HG03135 (cell line): ENCODE results near the gene TIGD3.

Experiments used
- ATAC-seq: cut with Tn5 transposase; IDR thresholded peaks from one replicate; pipeline ENCODE4 v1.9.1; 2021; ENCODE audit warnings: mild to moderate bottlenecking, moderate library complexity; ENCODE audit not compliant: unreplicated experiment

Gene TIGD3

DNA sequence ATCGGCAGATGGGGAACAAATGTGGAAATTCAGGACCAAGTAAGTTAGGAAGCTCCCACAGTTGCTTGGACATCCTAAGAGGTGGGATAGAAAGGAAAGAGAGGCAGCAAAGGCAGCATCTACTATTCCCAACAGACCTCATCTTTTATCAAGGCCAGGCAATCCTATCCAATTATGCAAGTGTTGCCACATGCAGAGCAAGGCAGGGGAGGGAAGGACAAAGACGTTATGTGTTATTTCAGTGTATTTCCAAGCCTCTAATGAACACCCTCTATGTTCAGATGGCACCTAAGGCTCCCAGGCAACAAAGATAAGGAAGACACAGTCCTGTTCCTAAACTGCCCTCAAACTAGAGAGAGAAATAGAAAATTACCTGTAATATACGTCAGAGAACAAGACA, 9.2 kb downstream of the TIGD3 start:
- ATAC-seq = no peak

DNA sequence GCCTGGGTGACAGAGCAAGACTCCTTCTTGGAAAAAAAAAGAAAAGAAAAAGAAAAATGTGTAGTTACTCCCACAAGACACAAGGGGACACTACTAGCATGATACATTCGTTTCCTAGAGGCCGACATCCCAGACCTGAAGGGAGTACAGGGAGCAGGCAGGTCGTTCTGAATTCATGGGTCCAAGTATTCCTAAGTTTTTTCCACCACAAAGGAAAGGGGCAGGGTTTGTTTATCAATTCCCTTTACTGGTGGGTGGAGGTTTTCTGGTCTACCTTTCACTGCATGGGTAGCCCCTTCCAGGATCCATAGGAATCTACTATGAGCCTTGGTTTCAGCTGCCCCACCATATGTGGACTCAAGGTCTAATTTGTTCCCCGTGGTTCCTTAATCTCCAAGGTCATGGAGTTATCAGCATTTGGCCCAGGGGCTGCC, 11.8 kb downstream of the TIGD3 start:
- no peak for ATAC-seq

DNA sequence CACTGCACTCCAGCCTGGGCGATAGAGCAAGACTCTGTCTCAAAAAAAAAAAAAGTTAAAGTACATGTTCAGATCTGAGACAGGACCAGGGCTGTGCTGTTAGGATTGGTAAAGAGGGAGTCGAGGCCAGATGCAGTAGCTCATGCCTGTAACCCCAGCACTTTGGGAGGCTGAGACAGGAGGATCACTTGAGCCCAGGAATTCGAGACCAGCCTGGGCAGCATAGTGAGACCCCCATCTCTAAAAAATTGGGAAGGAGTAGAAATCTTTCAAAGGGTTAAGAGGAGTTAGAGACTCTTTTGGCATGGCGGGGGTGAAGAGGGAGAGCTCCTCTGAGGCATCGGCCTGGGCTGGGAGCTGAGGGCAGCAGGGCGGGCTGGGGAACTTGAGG, 16.1 kb downstream of the TIGD3 start:
- ATAC-seq = no peak

DNA sequence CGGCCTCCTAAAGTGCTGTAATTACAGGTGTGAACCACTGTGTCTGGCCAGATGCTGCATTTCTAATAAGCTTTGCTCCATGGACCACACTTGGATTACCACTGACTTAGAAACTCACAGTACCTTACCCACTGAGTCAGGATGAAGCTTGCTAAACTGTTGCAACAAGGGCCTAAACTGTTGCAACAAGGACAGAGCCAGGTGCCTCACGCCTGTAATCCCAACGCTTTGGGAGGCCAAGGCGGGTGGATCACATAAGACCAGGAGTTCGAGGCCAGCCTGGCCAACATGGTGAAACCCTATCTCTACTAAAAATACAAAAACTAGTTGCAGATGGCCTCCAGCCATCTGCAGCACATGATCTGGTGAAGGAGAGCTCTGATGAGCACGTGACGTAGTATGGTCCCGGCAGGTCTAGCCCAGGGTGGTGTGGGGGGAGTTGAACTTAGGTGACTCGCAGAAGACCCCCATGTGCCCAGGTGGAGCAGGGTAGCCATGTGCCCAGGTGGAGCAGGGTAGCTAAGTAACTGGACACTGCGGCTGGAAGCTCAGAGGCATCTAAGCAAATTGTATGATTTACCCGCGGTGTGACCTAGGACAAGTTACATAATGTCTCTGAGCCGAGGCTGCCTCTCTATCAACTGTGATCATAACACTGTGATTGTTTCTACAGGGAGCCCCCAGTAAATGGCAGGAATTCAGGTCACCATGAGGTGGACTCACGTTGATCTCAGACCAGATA, 19.5 kb downstream of the TIGD3 start:
- ATAC-seq = no peak

DNA sequence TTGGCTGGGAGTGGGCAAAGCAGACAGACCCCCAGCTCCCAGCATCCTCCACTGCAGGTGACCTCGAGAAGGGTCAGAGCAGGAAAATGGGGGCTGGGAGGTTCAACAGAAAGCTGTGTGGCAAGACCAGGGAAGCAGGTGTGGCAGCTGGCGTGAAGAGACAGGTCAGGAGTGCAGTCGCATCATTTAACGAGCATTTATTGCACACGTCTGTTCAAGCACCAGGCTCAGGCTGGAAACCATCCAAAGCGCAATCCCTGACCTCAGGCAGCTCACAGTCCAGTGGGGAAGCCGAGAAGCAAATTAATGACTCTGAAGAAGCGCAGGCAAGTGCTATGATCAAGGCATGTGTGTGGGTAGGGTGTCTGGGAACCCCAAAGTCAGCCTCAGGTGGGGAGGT, 20.5 kb downstream of the TIGD3 start:
- ATAC-seq = no peak

DNA sequence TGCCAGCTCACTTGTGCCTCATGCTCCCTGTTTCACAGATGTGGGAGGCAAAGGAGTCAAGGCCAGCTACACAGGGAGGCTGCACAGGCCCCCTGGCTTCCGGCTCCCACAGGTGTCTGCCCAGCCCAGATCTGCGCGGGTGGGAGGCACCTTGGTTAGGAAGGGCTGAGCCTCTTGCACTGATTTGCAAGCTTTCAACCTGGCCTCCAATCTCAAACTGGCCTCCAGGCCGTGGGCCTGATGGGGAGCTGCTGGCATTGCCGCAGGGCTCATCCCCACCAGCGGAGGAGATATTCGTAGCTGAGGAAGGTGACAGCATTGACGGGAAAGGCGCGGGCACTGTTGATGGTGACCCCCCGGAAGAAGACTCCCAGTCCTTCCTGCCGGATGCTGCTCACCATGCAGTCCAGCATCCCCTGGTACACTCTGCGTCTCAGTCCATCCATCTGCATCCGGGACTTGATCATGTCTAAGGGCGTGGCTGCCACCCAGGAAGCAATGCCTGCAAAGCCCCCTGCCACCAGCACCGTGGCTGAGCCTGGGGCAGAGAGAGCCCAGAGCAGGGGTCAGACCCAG, 21.7 kb downstream of the TIGD3 start:
- ATAC-seq = no peak

DNA sequence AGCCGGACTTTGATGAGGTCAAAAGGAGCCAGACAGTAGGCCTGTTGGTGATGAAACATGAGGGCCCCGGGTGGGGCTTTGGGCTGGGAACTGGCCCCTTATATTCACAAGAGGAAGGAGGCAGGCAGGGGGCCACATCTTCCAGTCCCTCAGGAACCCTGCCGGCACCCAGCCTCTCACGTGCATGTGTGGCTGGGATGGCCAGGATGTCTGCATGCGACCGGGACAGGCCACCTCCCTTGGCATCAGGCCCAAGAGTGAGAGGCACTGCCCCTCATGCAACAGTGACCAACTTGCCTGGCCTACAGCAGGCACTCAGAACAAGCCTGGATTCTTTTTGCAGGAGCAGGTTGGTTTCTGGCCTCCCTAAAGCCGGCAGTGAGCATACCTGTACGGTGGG, 22.5 kb downstream of the TIGD3 start:
- no peak for ATAC-seq

DNA sequence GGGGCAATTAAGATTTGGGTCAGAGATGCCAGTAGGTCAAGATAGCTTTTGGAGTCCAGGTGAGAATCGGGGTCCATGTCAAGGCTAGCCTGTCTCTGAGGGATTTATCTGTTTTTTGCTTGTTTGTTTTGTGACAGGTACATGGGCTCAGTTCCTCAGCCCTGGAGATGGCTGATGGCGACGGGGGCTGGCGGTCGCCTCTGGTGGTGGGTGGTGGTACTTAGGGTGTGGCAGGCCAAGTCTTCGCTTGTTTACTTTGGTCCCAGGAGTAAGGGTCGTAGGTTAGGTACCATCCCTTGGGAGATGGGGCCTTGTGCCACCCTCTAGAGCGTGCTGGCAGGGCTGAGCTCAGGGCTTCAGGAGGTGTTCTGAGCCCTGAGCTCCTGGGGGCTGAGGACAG, 23.2 kb downstream of the TIGD3 start:
- ATAC-seq = no peak

DNA sequence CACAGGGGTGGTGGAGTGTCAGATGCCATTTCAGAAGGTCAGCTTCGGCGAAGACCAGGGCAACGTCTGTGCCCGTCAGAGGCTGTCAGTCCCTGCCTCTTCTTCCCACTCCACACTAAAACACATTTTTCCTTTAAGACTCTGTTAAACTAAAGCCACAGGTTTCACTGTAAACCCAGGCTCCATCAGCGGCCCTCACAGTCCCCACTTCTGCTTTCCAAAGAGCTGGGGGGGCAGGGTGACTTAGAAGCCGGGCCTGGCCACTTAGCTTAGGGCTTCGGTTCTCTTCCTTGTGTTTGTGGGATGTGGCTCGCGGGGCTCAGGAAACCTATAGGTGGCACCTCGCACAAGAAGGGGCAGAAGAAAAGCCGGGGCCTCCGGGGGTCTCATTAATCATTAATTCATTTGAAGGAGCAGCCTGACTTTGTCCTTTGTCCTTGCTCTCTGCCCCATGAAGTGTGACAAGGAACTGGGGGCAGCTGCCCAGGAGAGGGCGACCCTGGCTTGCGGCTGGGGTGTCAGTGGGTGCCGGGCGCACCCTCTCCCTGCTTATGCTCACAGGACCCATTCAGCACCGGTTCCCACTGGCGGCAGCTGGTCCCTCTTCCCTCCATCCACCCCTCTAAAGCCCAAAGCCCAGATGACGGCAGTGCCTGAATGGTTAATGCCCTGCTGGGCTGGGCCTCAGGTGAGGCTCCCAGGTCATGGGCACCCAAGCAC, 23.8 kb downstream of the TIGD3 start:
- no peak for ATAC-seq

DNA sequence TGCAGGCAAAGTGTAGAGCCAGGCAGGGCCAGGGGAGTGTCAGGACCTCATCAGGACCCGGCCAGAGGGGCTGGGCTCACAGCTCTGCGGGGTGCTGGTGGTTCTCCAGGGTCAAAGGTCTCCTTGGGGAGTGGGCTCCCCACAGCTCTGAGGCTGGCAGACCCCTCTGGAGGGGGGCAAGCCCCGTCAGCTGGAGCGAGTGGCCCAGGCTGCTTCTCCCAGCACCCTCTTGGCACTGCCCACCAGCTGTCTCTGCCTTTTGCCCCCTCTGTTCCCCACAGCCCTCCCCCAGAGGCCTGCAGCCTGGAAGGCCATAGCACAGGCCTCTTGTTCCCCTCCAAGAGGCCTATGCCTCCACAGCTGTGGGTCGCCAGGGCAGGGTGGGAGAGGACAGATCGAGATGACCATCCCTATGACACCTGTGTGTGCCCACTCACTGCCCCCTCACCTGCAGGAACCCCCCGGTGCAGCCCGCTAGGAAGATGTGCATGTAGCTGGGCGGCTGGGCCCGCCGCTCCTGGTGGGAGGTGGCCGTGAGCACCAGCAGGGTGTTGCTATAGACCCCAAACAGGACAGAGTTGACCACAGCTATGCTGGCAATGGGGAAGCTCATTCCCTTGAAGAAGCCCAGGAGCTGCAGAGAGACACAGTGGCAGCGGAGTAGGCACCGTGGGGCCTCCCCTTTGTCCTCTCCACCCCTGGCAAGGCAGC, 24.5 kb downstream of the TIGD3 start:
- ATAC-seq = no peak

DNA sequence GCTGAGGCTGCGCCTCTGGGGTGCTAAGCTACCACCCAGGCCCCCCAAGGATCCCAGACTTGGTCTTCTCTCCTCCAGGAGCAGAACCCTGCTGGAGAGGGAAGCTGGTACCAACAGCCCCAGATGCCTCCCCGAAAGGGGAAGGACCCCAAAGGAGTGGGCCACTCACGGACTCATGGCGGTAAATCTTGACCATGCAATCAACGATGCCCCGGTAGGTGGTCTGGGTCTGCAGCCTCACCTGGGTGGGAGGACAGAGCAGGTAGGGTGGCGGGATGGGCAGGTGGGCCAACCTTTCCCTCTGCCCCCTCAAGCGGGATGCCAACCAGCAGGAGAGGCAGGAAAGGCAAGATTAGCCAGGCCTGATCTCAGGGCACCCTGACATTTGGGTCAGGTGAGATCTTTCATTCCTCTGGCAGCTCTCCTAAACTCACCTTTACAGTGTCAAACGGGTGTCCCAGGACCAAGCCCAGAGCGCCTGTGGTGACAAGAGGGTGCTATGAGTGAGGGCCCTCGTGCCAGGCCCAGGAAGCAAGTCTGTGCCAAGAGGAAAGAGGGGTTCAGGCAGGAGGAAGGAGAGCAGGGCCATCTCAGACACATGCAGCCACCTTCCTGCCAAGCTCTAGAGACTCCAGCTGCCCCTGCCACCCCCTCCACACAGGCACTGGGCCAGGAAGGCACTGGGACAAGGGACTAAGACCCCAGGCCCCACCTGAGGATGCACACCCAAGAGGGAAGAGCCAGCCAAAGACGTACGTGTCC, 25.3 kb downstream of the TIGD3 start:
- ATAC-seq = no peak

DNA sequence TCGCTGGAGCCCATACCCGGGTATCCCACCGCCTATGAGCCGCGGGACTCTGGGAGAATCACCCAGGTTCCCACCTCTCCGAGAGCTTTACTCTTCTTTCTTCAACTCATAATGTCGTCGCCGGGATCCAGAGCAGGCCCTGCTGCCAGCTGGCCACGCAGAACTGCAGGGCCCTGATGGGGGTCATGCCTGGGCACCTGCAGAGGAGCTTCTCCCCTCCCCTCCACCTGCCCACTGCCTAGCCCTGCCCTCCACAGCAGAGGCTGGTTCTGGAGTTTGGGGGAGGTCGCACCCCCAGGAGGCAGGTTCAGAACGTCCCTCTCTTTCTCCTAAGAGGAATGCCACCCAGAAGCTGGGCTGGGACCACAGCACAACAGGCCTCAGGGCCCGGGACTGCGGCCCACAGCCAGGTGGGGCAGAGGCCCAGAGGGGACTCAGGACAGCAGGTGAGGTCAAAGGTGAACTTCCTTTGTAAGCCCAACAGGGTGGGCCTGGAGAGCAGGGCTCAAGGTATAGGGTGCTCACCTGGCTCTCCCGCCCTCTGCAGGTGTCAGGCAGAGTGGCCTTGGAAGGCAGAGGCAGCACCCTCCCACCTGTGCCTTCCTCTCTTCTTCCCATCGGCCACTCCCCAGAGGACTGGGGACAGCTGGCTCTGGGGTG, 26.0 kb downstream of the TIGD3 start:
- no peak for ATAC-seq

DNA sequence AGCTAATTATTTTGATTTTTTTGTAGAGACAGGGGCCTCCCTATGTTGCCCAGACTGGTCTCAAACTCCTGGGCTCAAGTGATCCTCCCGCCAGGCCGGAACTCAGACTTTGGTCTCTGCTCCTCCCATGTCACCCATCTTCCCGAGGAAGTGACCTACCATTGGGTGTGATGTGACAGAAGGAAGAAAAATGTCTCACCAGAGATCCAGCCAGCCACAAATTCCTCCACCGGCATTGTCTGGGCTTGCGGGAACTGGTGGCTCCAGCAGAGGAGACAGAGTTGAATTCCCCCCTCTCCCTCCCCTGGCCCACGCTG, 27.1 kb downstream of the TIGD3 start:
- ATAC-seq = no peak

DNA sequence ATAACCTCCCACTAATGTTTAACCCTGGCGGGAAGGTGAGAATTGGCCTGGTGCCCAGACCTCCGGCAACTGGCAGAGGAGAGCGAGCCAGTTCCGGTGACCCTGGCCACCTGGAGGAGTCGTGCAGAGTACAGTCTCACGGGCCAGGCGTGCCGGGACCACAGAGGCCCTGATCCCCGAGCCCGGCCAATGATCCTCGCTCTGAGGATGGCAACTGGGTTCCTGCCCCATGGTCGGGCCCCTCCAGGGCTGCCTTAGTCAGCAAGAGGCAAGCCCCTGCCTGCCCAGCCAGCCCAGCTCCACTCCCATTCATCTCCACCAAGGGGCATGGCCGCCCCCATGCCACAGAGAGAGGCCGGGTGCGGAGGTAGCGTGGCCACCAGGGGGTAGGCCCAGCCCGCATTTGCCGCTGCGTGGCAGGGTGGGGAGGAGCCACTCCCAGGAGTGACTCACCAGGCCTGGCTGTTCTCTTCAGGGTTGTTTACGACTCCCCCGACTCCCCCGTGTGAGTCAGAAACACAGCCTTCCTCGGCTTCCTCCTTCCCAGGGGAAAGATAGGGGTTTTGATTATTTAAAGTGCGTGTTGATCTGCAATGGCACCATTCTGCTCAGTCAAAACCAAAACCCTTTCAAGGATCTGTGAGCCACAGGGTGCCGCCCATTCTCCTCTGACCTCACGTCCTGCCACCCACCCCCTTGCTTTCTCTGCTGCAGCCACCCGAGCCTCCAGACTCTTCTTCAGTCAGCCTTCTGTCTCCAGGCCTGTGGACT, 27.7 kb downstream of the TIGD3 start, which contains the start of gene SLC25A45:
Gene SLC25A45, minus strand, starts transcription at position 614 of the 771 bp plus-strand sequence. CDS start 695 bp downstream, outside the sequence.
- ATAC-seq = peak; percentile 56

DNA sequence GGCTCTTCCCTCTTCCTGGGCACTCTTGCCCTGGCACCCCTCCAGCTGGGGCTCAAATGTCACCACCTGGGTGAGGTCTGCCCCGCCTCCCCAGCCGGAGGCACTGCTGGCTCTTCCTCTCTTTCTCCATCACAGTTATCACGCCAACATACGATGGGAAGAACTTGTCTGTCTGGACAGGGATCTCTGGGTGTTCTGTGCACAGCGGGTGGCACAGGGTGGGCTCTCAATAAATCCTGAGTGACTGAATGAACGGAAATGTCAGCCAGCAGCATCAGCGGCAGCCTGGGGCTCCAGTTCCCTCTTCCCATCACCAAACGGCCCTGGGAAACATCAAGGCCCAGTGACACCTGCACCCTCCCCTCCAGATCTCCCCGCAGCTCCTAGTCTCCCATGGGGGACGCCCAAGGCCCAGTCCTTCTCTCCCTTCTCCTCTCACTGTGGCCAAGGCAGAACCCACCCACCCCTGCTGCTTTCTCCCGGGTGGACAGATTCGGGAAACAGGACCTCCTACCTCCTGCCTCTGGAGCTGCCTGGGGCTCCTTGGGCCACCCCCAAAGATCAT, 28.3 kb downstream of the TIGD3 start:
- no peak for ATAC-seq

DNA sequence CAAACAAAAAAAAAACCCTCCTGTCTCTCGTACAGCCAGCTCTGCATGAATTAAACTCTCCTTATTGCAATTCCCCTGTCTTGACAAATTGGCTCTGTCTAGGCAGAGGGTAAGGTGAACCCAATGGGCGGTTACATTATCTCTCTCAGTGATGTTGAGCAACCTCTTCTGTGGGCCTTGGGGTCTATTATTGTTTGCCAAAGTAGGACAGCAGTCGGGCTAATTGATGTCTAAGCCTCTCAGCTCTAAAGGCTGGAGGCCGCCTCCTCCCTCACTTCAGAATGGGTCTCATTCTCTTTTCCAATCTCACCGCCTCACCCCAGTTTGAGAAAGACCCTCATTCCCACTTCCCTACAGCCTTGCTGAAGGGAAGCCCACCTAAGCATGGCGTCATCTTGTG, 29.2 kb downstream of the TIGD3 start:
- no peak for ATAC-seq

DNA sequence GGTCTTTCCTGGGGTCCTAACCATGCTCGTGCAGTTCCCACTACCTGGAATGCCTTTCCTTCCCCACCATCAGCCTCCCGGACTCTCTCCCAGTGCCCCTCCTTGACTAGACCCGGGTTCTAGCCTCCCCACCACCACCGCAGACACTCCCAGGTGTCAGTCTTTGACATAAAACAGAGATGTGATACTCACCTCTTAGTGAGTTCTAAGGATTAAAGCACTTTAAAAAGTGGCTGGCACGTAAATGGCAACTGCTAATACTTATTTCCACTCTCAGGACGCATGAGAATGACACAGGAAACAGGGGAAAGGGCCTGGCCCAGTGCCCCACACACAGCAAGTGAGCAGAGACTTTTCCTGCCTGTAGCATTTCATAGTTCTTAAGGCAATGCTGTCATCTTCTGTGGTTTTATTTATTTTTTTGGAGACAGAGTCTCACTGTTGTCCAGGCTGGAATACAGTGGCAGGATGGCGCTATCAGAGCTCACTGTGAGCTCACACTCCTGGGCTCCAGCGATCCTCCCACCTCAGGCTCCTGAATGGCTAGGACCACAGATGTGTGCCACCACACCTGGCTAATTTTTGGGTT, 29.8 kb downstream of the TIGD3 start:
- ATAC-seq = no peak

DNA sequence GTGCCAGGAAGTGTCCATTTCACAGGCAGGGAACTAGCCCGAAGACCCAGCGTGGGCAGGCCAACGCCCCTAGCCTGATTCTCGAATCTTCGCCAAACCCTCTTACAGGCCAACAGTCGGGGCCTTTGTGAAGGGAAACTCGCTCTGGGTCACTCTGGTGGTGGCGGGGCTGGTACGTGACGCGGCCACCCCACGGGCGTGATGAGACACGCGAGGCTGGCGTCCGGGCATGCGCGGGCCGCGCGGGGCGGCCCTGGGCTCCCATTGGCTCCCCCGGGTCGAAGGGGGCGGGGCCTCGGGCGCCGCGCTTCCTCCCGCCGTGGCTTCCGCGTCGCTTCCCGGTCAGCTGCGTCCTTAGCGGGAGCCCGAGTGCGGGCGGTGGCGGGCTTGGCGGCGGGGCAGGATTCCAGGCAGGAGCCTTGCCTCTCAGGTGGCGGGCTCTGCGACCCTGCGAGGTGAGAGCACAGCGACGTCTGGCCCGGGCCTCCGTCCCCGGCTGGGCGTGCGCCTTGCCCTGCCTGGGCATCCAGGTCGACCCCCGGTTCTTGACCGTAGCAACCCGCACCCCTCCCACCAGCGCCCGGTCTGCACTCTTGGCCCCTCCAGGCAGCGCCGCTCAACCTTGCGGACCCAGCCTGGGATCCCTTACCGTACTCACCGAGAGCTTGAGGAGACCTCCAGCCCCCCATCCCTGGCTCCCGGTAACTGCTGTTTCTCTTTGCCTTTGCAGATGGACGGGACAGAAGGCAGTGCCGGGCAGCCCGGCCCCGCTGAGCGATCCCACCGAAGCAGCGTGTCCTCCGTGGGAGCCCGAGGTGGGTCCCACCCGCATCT, 32.0 kb downstream of the TIGD3 start, which contains the start of gene FRMD8:
Gene FRMD8, plus strand, starts transcription at position 331 of the 834 bp plus-strand sequence. Its CDS starts 400 bp downstream, at position 731.
- ATAC-seq = no peak
